GM21825 (cell line): ENCODE data around the gene KLK5.
"Not testable (repeated sequence)": the region's sequence is repeated elsewhere in the genome, so short reads cannot be mapped to it uniquely, and the experiment has no call there.

Experiments
- ATAC-seq: cut with Tn5 transposase; IDR thresholded peaks from one replicate; pipeline ENCODE4 v1.9.1; 2021; ENCODE audit warnings: mild to moderate bottlenecking, moderate library complexity; ENCODE audit not compliant: unreplicated experiment

The KLK5 gene, protein sequence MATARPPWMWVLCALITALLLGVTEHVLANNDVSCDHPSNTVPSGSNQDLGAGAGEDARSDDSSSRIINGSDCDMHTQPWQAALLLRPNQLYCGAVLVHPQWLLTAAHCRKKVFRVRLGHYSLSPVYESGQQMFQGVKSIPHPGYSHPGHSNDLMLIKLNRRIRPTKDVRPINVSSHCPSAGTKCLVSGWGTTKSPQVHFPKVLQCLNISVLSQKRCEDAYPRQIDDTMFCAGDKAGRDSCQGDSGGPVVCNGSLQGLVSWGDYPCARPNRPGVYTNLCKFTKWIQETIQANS

DNA sequence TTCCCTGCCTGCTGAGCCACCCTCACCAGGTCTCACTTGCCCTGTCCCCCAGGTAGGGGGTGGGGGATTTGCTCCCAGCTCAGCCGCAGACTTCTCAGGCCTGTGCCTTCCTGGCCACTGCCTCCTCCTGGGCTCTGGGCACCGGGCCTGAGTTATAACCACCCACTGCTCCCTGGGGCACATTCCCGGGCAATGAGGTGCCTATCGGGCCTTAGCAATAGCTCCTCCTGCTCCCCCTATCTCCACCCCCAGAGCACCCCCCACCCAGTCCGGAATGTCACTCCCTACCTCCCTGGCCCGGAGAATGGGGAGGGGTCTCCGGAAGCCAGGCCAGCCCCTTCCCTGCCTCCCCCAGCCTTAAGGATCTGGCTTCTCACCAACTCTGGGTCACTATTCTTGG is at the start of gene KLK5:
KLK5 (minus strand) TSS at position 129 of the 400 bp plus-strand sequence. CDS start 381 bp downstream, outside the sequence.
- ATAC-seq: no peak

GRCh38 chr19:51002089-51002532 is 49.3 kb upstream of the KLK5 start:
- ATAC-seq: no peak

DNA sequence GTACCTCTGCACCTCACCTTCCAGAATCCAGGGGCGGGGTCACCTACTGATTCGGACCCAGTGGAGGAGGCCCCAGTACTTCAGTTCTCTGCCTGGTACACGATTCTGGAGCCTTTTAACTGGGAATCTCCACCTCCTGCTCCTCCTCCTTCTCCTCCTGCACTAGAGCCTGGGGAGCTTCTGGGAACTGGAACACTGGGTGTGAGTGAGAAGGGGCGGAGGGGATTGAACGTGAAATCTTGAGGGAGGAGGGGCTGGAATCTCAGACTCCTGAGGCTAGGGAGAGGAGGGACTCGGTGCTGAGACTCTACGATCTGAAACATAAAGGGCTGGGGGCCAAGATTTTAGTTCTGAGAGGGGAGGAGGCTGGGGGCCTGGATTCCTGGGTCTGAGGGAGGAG is 48.7 kb upstream of the KLK5 start, which contains the start of gene KLK8:
KLK8 (minus strand) TSS at position 90 of the 400 bp plus-strand sequence. CDS start 437 bp downstream, outside the sequence.
- ATAC-seq: no peak

DNA sequence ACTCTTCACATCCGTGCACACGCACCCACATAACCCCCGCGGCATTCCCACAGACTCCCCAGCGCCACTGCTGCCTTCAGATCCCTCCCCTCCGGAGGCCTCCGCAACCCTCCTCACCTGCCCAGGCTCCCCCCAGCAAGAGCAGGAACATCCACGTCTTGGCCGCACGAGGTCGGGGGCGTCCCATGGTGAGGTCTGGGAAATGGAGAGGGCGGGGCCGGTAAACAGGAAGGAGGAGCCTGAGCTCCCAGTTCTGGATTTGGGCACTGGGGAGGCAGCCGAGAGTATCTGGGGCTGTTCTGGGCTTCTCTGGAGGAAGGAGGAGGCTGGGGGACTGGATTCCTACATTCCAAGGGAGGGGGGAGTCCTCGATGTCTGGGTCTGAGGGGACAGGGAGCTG is 48.1 kb upstream of the KLK5 start:
- no peak for ATAC-seq

GRCh38 chr19:51000426-51000825 is 47.6 kb upstream of the KLK5 start:
- ATAC-seq: no peak

DNA sequence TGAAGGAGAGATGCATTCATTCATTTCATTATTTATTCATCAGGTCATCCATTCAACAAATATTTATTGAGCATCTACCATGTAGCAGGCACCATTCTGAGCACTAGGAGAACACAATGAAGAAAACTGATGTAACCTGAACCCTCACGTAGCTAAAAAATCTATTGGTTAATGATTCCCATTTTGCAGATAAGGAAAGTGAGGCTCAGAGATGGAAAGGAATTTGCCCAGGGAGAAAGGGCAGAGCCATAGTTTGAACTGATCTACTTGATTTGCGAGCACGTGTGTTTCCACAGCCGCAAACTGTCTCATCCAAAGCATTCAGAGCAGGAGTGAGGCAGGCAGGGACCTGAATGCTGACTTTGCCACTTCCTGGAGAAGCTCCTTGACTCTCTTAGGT is 45.8 kb upstream of the KLK5 start:
- no peak for ATAC-seq

GRCh38 chr19:50998061-50998460 is 45.2 kb upstream of the KLK5 start:
- no peak for ATAC-seq

GRCh38 chr19:50994129-50994528 is 41.3 kb upstream of the KLK5 start:
- no peak for ATAC-seq

DNA sequence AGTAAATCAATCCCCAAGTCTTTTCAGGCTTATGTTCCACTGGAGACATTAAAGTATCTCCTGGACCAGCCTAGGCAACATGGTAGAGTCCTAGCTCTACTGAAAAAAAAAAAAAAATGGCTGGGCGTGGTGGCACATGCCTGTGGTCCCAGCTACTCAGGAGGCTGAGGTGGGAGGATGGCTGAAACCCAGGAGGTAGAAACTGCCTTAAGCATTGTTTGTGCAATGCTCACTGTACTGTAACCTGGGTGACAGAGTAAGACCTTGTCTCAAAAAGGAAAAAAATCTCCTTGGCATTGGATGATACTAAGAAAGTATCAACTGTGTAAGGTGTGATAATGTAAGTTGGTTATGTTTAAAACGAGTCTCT is 39.8 kb upstream of the KLK5 start:
- ATAC-seq: no peak

DNA sequence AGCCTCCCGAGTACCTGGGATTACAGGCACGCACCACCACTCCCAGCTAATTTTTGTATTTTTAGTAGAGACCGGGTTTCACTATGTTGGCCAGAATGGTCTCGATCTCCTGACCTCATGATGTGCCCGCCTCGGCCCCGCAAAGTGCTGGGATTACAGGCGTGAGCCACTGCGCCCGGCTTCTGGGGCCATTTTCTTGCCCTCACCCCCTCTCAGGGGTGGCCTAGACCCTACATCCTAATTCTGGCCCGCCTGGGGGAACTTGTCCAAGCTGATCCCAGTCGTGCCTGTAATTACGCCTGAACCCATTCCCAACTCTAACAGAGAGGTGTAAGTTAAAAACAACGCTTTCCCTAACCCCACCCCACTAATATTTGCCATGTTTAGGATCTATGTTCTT is 31.6 kb upstream of the KLK5 start:
- ATAC-seq: not testable (repeated sequence)

DNA sequence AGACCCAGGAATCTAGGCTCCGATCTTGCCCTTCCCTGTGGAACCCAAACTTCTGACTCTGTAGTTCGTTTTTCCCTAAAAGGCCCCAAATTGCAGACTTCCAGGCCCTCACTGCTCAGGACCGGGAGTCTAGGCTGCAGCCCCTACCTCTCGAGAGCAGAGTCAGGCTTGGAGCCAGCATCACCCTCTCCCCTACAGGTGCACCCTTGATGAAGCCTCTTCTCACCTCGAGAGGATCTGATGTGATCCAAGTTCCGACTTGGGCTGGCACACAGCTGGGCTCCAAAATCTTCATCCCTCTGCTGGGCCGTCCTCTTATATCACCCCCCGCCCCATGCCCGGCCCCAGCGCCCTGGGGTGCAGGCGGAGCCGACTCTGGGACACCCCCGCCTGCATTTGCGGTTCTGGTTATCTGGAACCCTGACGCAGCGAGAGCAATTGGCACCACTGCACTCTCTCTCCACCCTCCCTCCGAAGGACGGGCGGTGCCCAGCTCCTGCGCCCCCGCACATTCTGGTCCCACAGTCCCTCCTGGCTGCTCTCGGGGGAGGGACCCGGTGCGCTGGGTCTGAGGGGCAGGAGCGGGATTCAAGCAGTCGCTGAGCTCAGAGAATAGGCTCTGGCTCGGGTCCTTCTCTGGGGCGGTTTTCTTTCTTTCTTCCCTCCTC is 30.9 kb upstream of the KLK5 start, which contains the start of gene KLK7:
KLK7 (minus strand) TSS at position 293 of the 668 bp plus-strand sequence. CDS start 1,518 bp downstream, outside the sequence.
- no peak for ATAC-seq

DNA sequence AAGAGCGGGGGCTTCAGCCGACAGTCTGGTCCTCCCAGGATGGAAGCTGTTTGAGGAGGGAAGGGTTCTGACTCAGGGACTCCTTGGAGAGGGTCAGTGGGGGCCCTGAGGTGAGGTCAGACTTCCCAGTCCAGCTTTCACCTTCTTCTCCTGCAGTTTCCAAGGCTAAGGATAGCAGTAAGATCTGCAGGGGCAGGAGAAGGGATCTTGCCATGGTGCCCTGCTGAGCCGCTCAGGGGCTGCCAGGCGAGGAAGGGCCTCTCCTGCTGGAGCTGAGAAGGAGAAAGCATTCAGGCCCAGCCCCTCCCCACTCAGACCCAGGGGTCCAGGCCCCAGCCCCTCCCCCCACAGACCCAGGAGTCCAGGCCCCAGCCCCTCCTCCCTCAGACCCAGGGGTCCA is 29.3 kb upstream of the KLK5 start:
- no peak for ATAC-seq

DNA sequence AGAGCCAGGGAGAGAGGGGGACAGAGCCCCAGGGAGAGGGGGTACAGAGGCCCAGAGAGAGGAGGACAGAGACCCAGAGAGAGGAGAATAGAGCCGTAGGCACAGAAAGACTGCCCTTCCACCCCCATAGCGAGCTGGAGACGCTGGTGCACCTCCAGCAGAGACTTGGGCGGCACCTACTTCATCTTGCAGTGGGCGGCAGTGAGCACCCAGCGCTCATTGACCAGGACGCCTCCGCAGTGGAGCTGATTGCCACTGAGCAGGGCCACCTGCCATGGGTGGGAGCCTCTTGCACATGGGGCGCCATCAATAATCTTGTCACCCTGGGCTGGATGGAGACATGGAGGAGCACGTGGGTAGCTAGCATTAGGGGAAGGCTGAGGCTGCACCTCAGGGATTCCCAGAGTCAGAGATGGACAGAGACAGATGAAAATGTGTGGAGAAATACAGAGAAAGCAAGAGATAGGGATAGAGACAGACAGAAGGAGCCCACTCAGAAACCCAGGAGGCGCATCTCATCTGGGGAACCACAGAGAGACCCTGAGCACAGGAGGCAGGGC is 28.8 kb upstream of the KLK5 start:
- no peak for ATAC-seq

DNA sequence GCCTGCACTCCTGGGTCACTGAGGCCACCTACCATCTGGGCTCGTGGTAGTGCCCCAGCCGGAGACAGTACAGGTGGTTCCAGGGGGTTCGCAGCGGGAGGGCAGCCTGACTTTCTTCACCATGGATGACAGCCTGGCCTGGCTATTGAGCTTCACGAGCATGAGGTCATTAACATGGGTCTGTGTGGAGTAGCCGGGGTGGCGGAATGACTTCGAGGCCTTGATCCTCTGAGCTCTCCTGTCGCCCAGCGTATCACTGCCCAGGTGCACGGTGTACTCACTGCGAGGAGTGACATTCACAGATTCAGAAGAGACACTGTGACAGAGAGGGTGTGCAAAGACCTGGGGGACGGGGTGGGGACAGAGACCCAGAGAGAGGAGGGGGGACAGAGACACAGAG is 27.4 kb upstream of the KLK5 start:
- ATAC-seq: no peak

DNA sequence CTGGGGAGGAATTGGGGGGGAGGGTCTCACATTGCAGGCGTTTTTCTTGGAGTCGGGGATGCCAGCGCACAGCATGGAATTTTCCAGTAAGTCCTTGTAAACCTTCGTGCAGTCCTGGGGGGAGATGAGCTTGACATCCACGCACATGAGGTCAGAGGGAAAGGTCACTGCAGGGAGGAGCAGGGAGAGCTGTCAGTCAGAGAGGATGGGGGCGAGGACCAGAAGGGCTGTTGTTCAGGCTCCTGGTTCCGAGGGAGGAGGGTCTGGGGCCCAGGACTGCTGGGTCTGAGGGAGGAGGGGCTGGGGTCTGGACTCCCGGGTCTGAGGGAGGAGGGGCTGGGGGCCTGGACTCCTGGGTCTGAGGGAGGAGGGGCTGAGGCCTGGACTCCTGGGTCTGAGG is 26.9 kb upstream of the KLK5 start:
- ATAC-seq: no peak

DNA sequence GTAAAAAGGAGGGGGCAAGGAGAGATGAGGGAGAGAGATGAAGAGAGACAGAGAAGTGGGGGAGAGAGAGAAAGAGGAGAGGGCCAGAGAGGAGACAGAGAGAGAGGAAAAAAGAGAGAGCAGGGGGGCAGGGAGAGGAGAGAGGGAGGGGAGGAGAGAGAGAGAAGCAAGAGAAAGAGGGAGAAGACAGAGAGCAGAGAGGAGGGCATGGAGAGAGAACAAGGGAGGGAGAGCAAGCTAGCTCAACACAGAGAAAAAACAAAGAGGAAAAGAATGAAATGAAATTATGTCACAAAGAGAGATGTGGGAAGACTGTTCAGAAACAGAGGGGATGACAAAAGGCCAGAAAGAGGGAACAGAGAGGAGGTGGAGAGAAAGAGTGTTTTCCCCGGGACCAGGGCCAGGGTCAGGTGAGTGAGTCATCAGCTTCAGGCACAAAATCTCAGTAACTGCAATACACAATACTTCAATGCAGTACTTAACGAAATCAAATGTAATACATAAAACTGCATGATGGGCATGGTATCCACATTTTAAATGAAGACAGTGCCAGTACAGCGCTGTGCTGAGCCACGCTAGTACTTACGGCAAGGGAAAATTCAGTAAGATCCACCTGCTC is 26.0 kb upstream of the KLK5 start:
- no peak for ATAC-seq

GRCh38 chr19:50977626-50978025 is 24.8 kb upstream of the KLK5 start:
- ATAC-seq: no peak

- no peak for ATAC-seq
Measured at GRCh38 chr19:50975766-50976165, 22.9 kb upstream of the KLK5 start.

GRCh38 chr19:50974702-50975556 is 22.1 kb upstream of the KLK5 start:
- no peak for ATAC-seq

GRCh38 chr19:50972795-50973376 is 20.0 kb upstream of the KLK5 start:
- no peak for ATAC-seq
